HUES48 (cell line): ENCODE measurements around the gene SPATA33.
"Not testable (repeated sequence)": the region's sequence is repeated elsewhere in the genome, so short reads cannot be mapped to it uniquely, and the experiment has no call there.

ENCODE experiments used
- H3K27ac ChIP-seq: one replicate; pipeline ENCODE4 v1.7.0; 2013; ENCODE audit warnings: low read depth, low read length, inconsistent platforms
- H3K27me3 ChIP-seq: 2 replicates; pipeline ENCODE4 v1.6.1; 2013; ENCODE audit warnings: mild to moderate bottlenecking, low read length; ENCODE audit not compliant: control insufficient read depth, insufficient read depth
- H3K36me3 ChIP-seq: 2 replicates; pipeline ENCODE4 v1.6.1; 2013; ENCODE audit warnings: low read length; ENCODE audit not compliant: control insufficient read depth, insufficient read depth
- H3K4me1 ChIP-seq: 2 replicates; pipeline ENCODE4 v1.6.1; 2013; ENCODE audit warnings: mild to moderate bottlenecking, low read length; ENCODE audit not compliant: control insufficient read depth, insufficient read depth
- H3K4me3 ChIP-seq: 2 replicates; pipeline ENCODE4 v1.5.1; 2013; ENCODE audit warnings: mild to moderate bottlenecking, low read depth, low read length
- H3K9ac ChIP-seq: 2 replicates; pipeline ENCODE4 v1.6.1; 2013; ENCODE audit warnings: mild to moderate bottlenecking, low read depth, low read length, moderate library complexity
- H3K9me3 ChIP-seq: 2 replicates; pipeline ENCODE4 v1.6.1; 2013; ENCODE audit warnings: low read length; ENCODE audit not compliant: control insufficient read depth, insufficient read depth

The SPATA33 gene

DNA sequence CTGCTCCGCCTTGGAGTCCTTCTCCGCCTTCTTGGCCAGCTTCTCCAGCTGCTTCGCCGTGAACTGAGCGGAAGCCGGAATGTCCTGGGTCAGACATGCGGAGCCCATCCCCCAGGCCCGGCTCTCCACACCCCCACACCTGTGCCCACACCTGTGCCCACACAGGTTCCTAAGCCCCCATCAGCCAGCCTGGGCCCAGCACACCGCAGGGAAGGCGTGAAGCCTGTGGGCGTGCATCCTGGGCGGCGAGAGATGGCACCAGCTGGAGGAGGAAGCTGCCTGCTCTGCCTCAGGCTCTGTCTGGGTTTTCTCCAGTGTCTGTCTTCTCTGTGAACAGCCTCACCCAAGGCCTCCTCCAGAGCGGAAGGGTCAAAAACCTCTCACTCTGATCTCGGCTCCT, 6.1 kb upstream of the SPATA33 start:
- no peaks in the 10 kb centered on the region for H3K4me1 ChIP-seq
- no peak overlapping the region for H3K9ac ChIP-seq
- H3K27ac ChIP-seq = no peak overlapping the region
- H3K27me3 ChIP-seq = no peaks in the 10 kb centered on the region
- no peaks in the 10 kb centered on the region for H3K9me3 ChIP-seq
- H3K36me3 ChIP-seq = peaks cover 36% of the 10 kb centered on the region
- H3K4me3 ChIP-seq = no peak overlapping the region

GRCh38 chr16:89653656-89654295, 3.9 kb upstream of the SPATA33 start:
- Histone ChIP-seq H3K27me3 (no peaks in the 10 kb centered on the region), H3K9ac (no peak overlapping the region), H3K36me3 (peaks cover 29% of the 10 kb centered on the region), H3K4me1 (no peaks in the 10 kb centered on the region), H3K27ac (no peak overlapping the region), H3K4me3 (no peak overlapping the region), H3K9me3 (no peaks in the 10 kb centered on the region)

DNA sequence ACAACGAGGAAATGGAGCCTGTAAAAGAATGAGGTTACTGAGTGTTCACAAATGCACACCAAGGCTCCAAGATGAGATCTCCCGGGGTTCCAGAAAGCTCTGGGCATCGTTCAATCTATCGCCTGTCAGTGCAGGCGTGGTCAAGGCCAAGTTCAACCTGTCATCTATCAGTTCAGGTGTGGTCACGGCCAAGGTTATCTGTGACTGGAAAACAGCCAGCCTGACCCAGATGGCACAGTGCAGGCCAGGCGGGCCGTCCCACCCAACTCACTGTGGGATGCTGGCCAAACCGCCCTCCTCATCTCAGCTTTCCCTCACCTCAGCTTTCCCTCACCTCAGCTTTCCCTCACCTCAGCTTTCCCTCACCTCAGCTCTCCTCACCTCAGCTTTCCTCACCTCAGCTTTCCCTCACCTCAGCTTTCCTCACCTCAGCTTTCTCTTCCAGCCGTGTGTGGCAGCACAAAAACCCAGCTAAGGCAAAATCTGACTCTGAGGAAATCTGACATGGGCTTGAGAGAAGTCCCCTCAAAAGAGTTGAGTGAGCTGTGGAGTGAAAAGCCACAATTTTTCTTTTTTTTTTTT, 2.5 kb upstream of the SPATA33 start:
- Histone ChIP-seq H3K27ac (no peak overlapping the region), H3K4me3 (no peak overlapping the region), H3K4me1 (no peaks in the 10 kb centered on the region)

DNA sequence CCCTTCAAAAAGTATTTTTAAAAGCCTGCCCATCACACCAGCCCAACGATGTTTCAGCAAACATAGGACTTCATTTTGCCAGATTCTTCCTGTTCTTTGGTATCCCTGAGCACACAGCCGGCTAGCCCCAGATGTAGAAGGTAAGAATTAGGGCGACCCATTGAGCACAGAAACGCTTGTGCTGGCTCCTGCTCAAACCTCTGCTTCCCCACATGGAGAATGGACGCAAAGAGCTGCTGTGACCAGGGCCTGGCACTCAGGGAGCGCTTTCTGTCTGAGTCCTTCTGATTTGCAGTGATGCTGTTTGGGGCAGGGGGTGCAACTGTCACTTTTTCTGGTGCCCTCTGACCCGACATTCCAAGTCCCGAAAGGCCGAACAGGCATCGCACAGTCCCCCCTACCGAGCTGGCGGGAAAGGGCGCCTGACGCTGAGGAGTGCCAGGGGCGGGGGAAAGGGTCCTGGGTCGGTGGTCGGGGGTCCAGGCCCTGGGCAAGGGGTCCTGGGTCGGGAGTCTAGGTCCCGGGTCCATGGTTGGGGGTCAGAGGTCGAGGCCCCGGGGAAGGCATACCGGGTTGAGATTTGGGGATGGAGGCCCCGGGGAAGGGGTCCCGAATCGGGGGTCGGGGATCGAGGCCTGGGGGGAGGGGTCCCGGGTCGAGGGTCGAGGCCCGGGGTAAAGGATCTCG, 1.1 kb upstream of the SPATA33 start:
- H3K36me3 ChIP-seq = peaks cover 34% of the 10 kb centered on the region
- H3K27me3 ChIP-seq = no peaks in the 10 kb centered on the region
- no peak overlapping the region for H3K9ac ChIP-seq
- H3K4me1 ChIP-seq = no peaks in the 10 kb centered on the region
- peak overlapping the region; percentile 98 for H3K4me3 ChIP-seq
- no peak overlapping the region for H3K27ac ChIP-seq
- H3K9me3 ChIP-seq = no peaks in the 10 kb centered on the region

More for the DNA sequence above, 2.5 kb upstream of the SPATA33 start:
- Histone ChIP-seq H3K27me3 (no peaks in the 10 kb centered on the region), H3K36me3 (peaks cover 29% of the 10 kb centered on the region), H3K9ac (no peak overlapping the region), H3K9me3 (no peaks in the 10 kb centered on the region)

DNA sequence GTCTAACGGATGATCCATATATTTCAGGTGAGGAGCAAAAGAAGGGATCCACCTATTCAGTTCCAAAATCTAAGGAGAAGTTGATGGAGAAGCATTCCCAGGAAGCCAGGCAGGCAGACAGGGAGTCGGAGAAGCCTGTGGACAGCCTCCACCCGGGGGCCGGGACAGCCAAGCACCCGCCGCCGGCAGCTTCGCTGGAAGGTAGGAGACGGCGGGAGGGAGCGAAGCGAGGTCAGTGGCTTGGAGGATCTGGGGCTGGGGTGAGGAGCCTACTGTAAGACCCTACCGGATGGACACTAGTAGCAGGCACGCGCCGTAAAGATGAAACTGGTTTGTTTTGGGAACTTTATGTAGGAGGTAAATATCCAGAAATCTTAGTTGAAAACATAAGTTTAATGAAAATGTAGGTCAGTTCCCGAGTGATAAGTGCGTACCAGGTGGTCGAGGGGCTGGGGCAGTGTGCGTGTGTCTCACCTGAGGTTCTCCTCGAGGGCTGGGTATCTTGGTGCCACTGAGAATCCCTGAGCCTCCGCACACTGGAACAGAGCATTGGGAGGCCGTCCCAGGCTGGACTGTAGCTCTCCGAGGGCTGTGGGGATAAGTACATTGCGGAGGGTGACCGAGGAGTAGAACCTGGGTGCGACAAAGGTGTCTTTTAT, 714 bp downstream of the SPATA33 start:
- Histone ChIP-seq H3K27me3 (no peaks in the 10 kb centered on the region), H3K4me3 (peak overlapping the region; percentile 98), H3K9me3 (no peaks in the 10 kb centered on the region), H3K27ac (peak overlapping the region; percentile 73), H3K36me3 (peaks cover 32% of the 10 kb centered on the region), H3K9ac (peak overlapping the region; percentile 65), H3K4me1 (no peaks in the 10 kb centered on the region)

DNA sequence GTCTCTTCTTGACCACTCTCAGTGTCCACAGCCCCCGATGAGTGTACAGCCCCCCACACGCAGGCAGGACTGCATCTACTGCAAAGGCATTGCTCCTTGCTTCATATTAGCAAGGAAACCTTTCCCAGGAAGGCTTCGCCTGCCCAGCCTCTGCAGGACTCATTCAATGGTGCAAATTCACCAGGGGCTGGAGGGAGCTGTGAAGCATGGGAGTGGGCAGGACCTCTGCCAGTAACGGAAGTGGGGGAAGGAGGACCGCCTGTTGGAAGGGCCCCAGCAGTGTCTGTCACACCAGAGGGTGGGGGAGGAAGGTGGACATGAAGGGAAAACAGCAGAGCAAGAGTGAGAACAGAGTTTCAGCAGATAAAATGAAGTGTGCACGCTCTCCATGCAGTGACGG, 2.5 kb downstream of the SPATA33 start:
- Histone ChIP-seq H3K27ac (no peak overlapping the region), H3K9ac (no peak overlapping the region), H3K4me1 (no peaks in the 10 kb centered on the region), H3K36me3 (peaks cover 36% of the 10 kb centered on the region), H3K9me3 (no peaks in the 10 kb centered on the region), H3K4me3 (no peak overlapping the region), H3K27me3 (no peaks in the 10 kb centered on the region)

DNA sequence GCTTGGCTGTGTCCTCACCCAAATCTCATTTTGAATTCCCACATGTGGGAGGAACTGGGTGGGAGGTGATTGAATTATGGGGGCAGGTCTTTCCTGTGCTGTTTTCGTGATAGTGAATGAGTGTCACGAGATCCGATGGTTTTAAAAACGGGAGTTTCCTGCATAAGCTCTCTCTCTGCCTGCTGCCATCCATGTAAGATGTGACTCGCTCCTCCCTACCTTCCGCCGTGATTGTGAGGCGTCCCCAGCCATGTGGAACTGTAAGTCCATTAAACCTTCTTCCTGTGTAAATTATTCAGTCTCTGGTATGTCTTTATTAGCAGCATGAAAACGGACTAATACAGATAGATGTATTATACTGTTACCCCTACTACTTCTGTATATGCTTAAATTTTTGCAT, 3.6 kb downstream of the SPATA33 start:
- peaks cover 36% of the 10 kb centered on the region for H3K36me3 ChIP-seq
- H3K27ac ChIP-seq = no peak overlapping the region
- peaks cover 6% of the 10 kb centered on the region for H3K9me3 ChIP-seq
- no peak overlapping the region for H3K9ac ChIP-seq
- H3K4me3 ChIP-seq = no peak overlapping the region
- no peaks in the 10 kb centered on the region for H3K27me3 ChIP-seq
- H3K4me1 ChIP-seq = no peaks in the 10 kb centered on the region

DNA sequence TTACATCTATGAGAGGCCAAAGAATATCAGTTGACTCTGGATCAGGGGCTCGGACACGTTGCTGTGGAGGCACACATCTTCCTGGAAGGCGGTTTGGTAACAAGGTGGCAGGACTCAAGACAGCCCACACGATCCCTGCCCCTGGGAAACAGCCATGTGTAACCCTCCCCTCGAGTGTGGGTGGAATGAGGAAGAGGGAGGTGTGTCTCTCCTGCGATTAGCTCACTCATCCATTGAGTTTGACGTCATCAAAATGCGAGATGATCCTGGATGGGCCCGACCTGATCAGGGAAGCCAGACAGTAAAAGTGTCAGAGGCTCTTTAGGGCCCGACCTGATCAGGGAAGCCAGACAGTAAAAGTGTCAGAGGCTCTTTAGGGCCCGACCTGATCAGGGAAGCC, 6.6 kb downstream of the SPATA33 start:
- not testable (repeated sequence) for H3K4me3 ChIP-seq, H3K4me1 ChIP-seq, H3K27me3 ChIP-seq, H3K9me3 ChIP-seq, H3K9ac ChIP-seq, H3K27ac ChIP-seq
- peaks cover 36% of the 10 kb centered on the region for H3K36me3 ChIP-seq

DNA sequence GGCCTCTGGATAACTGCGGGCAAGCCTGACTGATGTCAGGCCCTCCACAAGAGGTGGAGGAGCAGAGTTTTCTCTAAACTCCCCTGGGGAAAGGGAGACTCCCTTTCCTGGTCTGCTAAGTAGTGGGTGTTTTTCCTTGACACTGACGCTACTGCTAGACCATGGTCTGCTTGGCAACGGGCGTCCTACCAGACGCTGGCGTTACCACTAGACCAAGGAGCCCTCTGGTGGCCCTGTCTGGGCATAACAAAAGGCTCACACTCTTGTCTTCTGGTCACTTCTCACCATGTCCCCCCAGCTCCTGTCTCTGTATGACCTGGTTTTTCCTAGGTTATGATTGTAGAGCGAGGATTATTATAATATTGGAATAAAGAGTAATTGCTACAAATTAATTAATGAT, 9.4 kb downstream of the SPATA33 start:
- not testable (repeated sequence) for H3K27ac ChIP-seq, H3K9ac ChIP-seq, H3K9me3 ChIP-seq, H3K4me3 ChIP-seq, H3K27me3 ChIP-seq, H3K4me1 ChIP-seq
- H3K36me3 ChIP-seq = peaks cover 11% of the 10 kb centered on the region; the same call in 1 of the 2 replicates

GRCh38 chr16:89667633-89668032, 10.0 kb downstream of the SPATA33 start:
- H3K9me3 ChIP-seq = peaks cover 8% of the 10 kb centered on the region
- H3K4me1 ChIP-seq = no peaks in the 10 kb centered on the region
- H3K27ac ChIP-seq = no peak overlapping the region
- no peaks in the 10 kb centered on the region for H3K27me3 ChIP-seq
- H3K36me3 ChIP-seq = peaks cover 11% of the 10 kb centered on the region; the same call in 1 of the 2 replicates
- H3K4me3 ChIP-seq = no peak overlapping the region
- no peak overlapping the region for H3K9ac ChIP-seq

DNA sequence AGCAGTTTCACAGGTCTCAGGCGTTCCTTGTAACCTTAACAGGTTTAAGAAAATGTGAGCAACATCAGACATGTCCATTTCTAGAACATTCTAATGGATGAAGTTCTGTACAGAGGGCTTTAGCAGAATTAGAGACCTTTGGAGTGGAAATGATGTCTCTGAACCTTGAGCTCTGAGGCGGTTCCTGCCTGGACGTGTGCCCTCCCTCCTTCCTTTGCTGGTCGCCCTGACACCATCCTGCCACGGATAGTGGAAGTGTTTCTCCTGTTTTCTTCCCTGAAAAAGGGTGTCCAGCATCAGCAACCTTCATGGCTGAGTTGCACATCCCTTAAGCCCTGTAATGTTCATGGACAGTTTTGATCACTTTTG, 11.1 kb downstream of the SPATA33 start:
- no peak overlapping the region for H3K4me3 ChIP-seq
- no peaks in the 10 kb centered on the region for H3K4me1 ChIP-seq
- no peak overlapping the region for H3K9ac ChIP-seq
- no peaks in the 10 kb centered on the region for H3K27me3 ChIP-seq
- peaks cover 8% of the 10 kb centered on the region for H3K9me3 ChIP-seq
- H3K36me3 ChIP-seq = peaks cover 9% of the 10 kb centered on the region; the same call in 1 of the 2 replicates
- H3K27ac ChIP-seq = no peak overlapping the region
